GM19455 (cell line): ENCODE measurements around the gene PSEN1.
"Not testable (repeated sequence)": the region's sequence is repeated elsewhere in the genome, so short reads cannot be mapped to it uniquely, and the experiment has no call there.

Experiments used
- ATAC-seq: cut with Tn5 transposase; IDR thresholded peaks from one replicate; pipeline ENCODE4 v1.9.1; 2021; ENCODE audit not compliant: unreplicated experiment

PSEN1 gene

GRCh38 chr14:73166399-73166798 is 30.1 kb downstream of the PSEN1 start:
- no peak for ATAC-seq

GRCh38 chr14:73167727-73168126 is 31.4 kb downstream of the PSEN1 start:
- no peak for ATAC-seq

DNA sequence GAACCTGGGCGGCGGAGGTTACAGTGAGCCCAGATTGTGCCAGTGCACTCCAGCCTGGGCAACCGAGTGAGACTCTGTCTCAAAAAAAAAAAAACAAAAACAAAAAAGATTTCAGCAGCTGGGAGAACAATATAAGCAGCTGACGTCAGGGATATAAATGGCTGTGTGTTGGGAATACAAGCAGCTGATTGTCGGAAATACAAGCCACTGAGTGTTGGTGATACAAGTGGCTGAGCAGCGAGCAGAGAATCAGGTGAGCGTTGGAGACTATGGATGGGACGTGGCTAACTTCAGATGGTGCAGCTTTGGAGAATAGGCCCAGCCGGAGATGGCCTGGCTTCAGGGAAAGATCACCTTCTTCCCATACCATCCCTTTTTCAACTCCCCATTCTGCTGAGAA is 32.0 kb downstream of the PSEN1 start:
- no peak for ATAC-seq

DNA sequence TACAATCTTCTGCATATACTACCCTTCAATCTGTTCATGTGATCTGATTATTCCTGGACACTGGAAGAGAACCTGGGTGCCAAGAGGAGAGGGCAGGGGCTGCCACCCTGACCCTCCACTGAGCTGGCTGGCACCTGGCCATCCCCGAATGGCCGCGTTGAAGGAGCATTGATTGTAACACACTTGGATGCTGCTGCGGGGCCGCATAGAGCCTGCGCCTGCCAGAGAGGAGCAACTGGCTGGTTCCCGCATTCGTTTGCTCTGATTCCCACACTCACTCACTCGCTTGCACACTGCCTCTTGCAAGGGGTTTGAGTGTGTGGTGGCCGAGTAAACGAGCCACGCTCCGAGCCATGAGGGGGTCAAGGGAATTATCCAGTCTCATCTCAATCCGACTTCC is 32.4 kb downstream of the PSEN1 start:
- ATAC-seq = no peak

DNA sequence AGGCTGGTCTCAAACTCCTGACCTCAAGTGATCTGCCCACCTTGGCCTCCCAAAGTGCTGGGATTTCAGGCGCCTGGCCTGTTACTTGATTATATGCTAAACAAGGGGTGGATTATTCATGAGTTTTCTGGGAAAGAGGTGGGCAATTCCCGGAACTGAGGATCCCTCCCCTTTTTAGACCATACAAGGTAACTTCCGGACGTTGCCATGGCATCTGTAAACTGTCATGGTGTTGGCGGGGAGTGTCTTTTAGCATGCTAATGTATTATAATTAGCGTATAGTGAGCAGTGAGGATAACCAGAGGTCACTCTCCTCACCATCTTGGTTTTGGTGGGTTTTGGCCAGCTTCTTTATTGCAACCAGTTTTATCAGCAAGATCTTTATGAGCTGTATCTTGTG is 33.5 kb downstream of the PSEN1 start:
- not testable (repeated sequence) for ATAC-seq

DNA sequence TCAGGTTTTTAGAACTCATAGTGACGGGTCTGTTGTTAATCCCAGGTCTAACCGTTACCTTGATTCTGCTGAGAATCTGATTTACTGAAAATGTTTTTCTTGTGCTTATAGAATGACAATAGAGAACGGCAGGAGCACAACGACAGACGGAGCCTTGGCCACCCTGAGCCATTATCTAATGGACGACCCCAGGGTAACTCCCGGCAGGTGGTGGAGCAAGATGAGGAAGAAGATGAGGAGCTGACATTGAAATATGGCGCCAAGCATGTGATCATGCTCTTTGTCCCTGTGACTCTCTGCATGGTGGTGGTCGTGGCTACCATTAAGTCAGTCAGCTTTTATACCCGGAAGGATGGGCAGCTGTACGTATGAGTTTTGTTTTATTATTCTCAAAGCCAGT is 34.4 kb downstream of the PSEN1 start:
- no peak for ATAC-seq

GRCh38 chr14:73172500-73172899 is 36.2 kb downstream of the PSEN1 start:
- ATAC-seq = no peak

DNA sequence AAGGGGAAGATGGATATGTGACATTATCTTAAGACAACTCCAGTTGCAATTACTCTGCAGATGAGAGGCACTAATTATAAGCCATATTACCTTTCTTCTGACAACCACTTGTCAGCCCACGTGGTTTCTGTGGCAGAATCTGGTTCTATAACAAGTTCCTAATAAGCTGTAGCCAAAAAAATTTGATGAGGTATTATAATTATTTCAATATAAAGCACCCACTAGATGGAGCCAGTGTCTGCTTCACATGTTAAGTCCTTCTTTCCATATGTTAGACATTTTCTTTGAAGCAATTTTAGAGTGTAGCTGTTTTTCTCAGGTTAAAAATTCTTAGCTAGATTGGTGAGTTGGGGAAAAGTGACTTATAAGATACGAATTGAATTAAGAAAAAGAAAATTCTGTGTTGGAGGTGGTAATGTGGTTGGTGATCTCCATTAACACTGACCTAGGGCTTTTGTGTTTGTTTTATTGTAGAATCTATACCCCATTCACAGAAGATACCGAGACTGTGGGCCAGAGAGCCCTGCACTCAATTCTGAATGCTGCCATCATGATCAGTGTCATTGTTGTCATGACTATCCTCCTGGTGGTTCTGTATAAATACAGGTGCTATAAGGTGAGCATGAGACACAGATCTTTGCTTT is 36.9 kb downstream of the PSEN1 start:
- no peak for ATAC-seq

DNA sequence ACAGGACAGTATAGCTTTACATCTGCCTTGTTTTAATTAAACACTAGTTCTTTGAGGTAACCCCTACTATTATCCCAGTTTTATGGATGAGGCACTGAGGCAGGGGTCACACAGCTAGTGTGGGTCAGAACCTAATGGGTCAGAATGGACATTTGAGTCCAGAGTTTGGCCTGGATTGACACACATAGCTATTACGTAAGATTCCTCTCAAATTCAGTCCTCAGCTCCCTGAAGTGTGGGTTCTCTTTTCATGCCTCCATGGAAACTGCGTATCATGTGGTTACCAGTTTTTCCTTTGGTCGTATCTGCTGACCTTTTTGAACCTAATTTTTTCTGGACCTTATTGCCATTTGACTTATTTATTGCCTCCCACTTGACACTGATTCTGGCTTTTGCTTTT is 40.4 kb downstream of the PSEN1 start:
- no peak for ATAC-seq

- no peak for ATAC-seq
Observed at GRCh38 chr14:73180385-73180805, 44.1 kb downstream of the PSEN1 start.

DNA sequence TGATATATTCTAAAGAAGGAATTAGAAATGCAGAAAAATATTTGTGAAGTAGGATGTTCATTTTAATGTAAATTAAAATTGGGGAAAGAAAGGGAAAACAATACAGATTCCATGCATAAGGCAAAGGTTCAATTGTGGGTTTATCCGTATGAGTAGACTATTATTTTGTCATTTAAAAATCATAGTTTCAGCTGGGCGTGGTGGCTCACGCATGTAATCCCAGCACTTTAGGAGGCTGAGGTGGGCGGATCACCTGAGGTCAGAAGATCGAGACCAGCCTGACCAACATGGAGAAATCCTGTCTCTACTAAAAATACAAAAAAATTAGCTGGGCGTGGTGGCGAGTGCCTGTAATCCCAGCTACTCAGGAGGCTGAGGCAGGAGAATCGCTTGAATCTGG is 44.7 kb downstream of the PSEN1 start:
- not testable (repeated sequence) for ATAC-seq

DNA sequence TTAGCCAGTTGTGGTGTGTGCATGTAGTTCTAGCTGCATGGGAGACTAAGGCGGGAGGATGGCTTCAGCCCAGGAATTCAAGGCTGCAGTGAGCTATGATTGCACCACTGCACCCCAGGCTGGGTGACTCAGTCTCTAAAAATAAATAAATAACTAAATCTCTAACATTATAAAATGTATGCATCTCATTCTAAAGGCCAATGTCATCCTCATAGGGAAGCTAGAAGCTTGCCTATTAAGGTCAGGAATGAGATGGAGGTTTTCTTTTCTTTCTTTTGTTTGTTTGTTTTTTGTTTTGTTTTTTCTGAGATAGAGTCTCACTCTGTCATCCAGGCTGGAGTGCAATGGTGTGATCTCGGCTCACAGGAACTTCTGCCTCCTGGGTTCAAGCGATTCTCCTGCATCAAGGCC is 52.2 kb downstream of the PSEN1 start:
- no peak for ATAC-seq

GRCh38 chr14:73189651-73190050 is 53.3 kb downstream of the PSEN1 start:
- no peak for ATAC-seq

DNA sequence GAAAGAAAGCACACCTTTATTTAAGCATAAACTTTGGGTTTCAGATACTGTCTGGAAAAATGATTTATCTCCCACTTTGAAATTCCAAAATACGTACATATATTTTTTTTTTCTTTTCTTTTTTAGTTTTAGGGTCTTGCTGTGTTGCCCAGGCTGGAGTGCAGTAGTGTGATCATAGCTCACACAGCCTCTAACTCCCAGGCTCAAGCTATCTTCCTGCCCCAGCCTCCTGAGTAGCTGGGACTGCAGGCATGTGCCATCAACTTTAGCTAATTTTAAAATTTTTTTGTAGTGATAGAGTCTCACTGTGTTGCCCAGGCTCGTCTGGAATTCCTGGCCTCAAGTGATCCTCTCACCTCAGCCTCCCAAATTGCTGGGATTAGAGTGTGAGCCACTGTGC is 55.1 kb downstream of the PSEN1 start:
- no peak for ATAC-seq

DNA sequence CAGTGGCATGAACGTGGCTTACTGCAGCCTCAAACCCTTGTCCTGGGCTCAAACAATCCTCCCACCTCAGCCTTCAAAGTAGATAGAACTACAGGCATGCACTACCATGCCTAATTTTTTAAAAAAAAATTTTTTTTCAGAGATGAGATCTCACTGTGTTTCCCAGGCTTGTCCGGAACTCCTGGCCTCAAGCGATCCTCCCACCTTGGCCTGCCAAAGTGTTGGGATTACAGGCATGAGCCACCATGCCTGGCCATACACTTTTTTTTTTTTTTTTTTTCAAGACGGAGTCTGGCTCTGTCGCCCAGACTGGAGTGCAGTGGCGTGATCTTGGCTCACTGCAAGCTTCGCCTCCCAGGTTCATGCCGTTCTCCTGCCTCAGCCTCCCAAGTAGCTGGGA is 58.0 kb downstream of the PSEN1 start:
- not testable (repeated sequence) for ATAC-seq

GRCh38 chr14:73198253-73198652 is 61.9 kb downstream of the PSEN1 start:
- no peak for ATAC-seq

GRCh38 chr14:73203527-73203926 is 67.2 kb downstream of the PSEN1 start:
- no peak for ATAC-seq

GRCh38 chr14:73207615-73208014 is 71.3 kb downstream of the PSEN1 start:
- no peak for ATAC-seq

GRCh38 chr14:73208390-73208789 is 72.1 kb downstream of the PSEN1 start:
- ATAC-seq = no peak

DNA sequence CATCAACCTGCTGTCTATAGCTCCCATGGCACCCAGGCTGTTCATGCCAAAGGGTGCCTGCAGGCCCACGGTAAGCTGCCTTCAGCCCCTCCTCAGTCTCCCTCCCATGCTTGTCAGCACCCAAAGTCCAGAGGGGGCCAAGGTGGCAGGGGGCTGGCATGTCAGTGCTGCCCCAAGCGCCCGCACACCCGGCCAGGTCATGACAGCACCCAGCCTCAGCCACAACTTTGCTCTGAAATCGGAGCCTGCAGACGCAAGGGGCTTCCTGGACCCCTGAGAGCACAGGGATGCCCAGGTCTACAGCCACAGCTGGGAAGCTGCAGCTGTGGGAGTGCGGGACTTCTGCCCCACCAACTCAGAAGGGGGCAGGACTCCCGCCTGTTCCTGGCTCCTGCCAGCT is 72.5 kb downstream of the PSEN1 start:
- no peak for ATAC-seq

DNA sequence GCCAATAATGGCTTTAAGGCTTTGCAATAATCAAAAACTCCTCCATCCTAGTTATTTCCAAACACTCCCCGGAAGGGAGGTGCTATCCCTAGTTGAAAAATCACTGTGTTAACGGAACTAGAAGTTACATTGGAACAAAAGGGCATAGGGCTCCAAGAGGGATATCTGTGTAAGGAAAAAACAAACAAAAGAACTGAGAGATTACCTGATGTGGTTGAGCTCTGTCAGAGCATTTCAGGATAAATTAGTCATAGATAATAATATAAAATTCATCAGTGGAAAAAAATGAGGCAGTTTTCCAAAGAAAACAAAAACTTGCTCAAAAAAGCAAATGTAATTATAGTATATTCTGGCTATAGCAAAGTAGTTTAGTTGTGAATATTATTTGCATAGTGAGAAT is 73.6 kb downstream of the PSEN1 start:
- no peak for ATAC-seq

GRCh38 chr14:73211251-73212040 is 75.1 kb downstream of the PSEN1 start:
- ATAC-seq = no peak

DNA sequence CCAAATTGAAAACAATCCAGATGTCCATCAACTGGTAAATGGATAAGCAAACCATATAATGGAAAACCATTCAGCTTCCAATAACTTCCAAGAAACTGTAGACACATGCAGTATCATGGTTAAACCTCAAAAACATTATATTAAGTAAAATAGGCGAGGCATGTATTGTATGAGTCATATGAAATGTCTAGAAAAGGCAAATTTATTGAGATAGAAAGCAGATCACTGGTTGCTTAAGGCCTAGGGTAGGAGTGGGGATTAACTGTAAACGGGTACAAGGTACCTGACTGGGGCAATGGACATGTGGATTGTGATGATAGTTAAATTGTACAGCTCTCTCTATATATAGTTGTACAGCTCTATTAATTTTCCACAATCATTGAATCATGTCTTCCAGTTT is 79.7 kb downstream of the PSEN1 start:
- ATAC-seq = no peak
